SK-N-DZ (cell line): Measurements from ENCODE around the gene CERS1. TPM values are rescaled to one million over a fixed set of nuclear protein-coding genes. Genes with fewer than 3 reads are reported as not detected.

Source experiments
- DNase-seq: peaks from one replicate; pipeline ENCODE4 v3.0.0-alpha.2; 2015; ENCODE audit warnings: low spot score
- polyA plus RNA-seq, 2 experiments: library from polyadenylated mRNA; depleted of rRNA; stranded (reverse); fragments of >200 nt; gene quantifications; 2 replicates each; pipeline ENCODE4 v1.2.3, GENCODE V29; 2014

CERS1 gene
- polyA plus RNA-seq (2014; cell fraction: cytosol; rRNA removed): 12.0 and 23.7 TPM in 2 replicates
- 6.2 and 9.1 TPM in 2 replicates for polyA plus RNA-seq (2014; cell fraction: nucleus; rRNA removed)

- DNase-seq: no peak
Measured at GRCh38 chr19:18895824-18896341, at the start of gene CERS1. Gene CERS1 (minus strand): TSS chr19:18896158. CDS start chr19:18896072, 86 bp downstream.

GRCh38 chr19:18945297-18945696 lies 49.3 kb upstream of the CERS1 start:
- DNase-seq: no peak

- no peak for DNase-seq
Measured at GRCh38 chr19:18943465-18943864, 47.5 kb upstream of the CERS1 start.

GRCh38 chr19:18942692-18943091 lies 46.7 kb upstream of the CERS1 start:
- no peak for DNase-seq

- DNase-seq: no peak
Measured at GRCh38 chr19:18941628-18942354, 45.8 kb upstream of the CERS1 start.

- peak; percentile 41 for DNase-seq
Measured at GRCh38 chr19:18940769-18941627, 45.0 kb upstream of the CERS1 start, which contains the start of gene HOMER3. Gene HOMER3 (minus strand): TSS chr19:18941217. CDS start chr19:18938982, 2,235 bp downstream.

GRCh38 chr19:18939922-18940768 lies 44.2 kb upstream of the CERS1 start:
- DNase-seq: no peak

GRCh38 chr19:18939163-18939562 lies 43.2 kb upstream of the CERS1 start:
- DNase-seq: no peak

GRCh38 chr19:18933297-18933696 lies 37.3 kb upstream of the CERS1 start:
- no peak for DNase-seq

GRCh38 chr19:18932216-18932841 lies 36.4 kb upstream of the CERS1 start:
- no peak for DNase-seq

- DNase-seq: no peak
Measured at GRCh38 chr19:18931316-18932162, 35.6 kb upstream of the CERS1 start.

- DNase-seq: no peak
Measured at GRCh38 chr19:18929311-18929710, 33.4 kb upstream of the CERS1 start.

- DNase-seq: no peak
Measured at GRCh38 chr19:18928018-18928805, 32.3 kb upstream of the CERS1 start.

GRCh38 chr19:18924684-18925213 lies 28.8 kb upstream of the CERS1 start:
- no peak for DNase-seq

- DNase-seq: no peak
Measured at GRCh38 chr19:18922228-18922985, 26.4 kb upstream of the CERS1 start.

GRCh38 chr19:18921593-18921992 lies 25.6 kb upstream of the CERS1 start:
- DNase-seq: no peak

- DNase-seq: no peak
Measured at GRCh38 chr19:18920400-18920799, 24.4 kb upstream of the CERS1 start.

- no peak for DNase-seq
Measured at GRCh38 chr19:18919900-18920214, 23.9 kb upstream of the CERS1 start.
